ENCODE results near the gene C2orf92.

GRCh38 chr2:97742381-97742847 lies 72.9 kb downstream of the C2orf92 start:
- TF ChIP-seq SNAI2 (CRISPR knock-in tag; IDR thresholded peaks at IDR 0.05) (no peak), GLIS3 (CRISPR knock-in tag; IDR thresholded peaks at IDR 0.05) (no peak), ESRRG (CRISPR knock-in tag; IDR thresholded peaks at IDR 0.05) (no peak), PATZ1 (CRISPR knock-in tag; IDR thresholded peaks at IDR 0.05; ENCODE audit: borderline replicate concordance) (no peak), ZNF70 (CRISPR knock-in tag; IDR thresholded peaks at IDR 0.05) (no peak), POU6F1 (CRISPR knock-in tag; IDR thresholded peaks at IDR 0.05; ENCODE audit: borderline replicate concordance, low read depth) (no peak), TOX (CRISPR knock-in tag; IDR thresholded peaks at IDR 0.05; ENCODE audit: borderline replicate concordance) (no peak)
